SK-N-MC (cell line): ENCODE data around the gene CUL9.

Source experiments
- DNase-seq: peaks from one replicate; pipeline ENCODE4 v3.0.0-alpha.2; 2011; ENCODE audit warnings: low read depth, low spot score
- H3K27ac ChIP-seq: fragments of 200-600 bp; sonication (generic); 2 replicates; pipeline ENCODE4 v1.5.1; 2016; ENCODE audit warnings: mixed run types
- H3K36me3 ChIP-seq: fragments of 200-600 bp; sonication (generic); 2 replicates; pipeline ENCODE4 v1.6.1; 2017; ENCODE audit warnings: antibody characterized with exemption, low read length, mixed read lengths; ENCODE audit not compliant: insufficient read depth
- H3K4me3 ChIP-seq: fragments of 200-600 bp; sonication (generic); 2 replicates; pipeline ENCODE4 v1.5.1; 2016
- H3K9ac ChIP-seq: fragments of 200-600 bp; sonication (generic); 2 replicates; pipeline ENCODE4 v1.8.0; 2017; ENCODE audit warnings: mixed run types, mixed read lengths; ENCODE audit not compliant: insufficient read length
- H3K9me3 ChIP-seq: fragments of 200-600 bp; sonication (generic); 2 replicates; pipeline ENCODE4 v1.6.1; 2017; ENCODE audit warnings: low read depth, mild to moderate bottlenecking, antibody characterized with exemption, low read length, moderate library complexity, mixed read lengths
- EZH2 ChIP-seq: fragments of 200-600 bp; sonication (generic); IDR thresholded peaks from one replicate; pipeline ENCODE4 v1.6.1; 2017; ENCODE audit warnings: antibody characterized with exemption
- FOXP2 ChIP-seq: optimal IDR thresholded peaks from 2 replicates; pipeline ENCODE3; 2011; ENCODE audit warnings: mild to moderate bottlenecking, moderate library complexity; ENCODE audit not compliant: insufficient read depth; ENCODE audit errors: extremely low read length, control extremely low read depth
- POLR2AphosphoS5 ChIP-seq: IDR thresholded peaks from 2 replicates; pipeline ENCODE4 v1.6.1; 2012; ENCODE audit warnings: mild to moderate bottlenecking, low read depth, low read length, borderline replicate concordance

Gene CUL9

DNA sequence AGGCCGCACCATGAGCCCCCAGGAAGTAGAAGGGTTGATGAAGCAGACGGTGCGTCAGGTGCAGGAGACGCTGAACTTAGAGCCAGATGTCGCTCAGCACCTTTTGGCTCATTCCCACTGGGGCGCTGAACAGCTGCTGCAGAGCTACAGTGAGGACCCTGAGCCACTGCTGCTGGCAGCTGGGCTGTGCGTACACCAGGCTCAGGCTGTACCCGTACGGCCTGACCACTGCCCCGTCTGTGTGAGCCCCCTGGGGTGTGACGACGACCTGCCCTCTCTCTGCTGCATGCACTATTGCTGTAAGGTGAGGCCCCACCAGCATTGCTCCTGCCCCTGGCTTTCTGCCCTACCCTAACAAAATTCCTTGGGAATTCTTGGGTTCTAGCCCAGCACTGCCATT, 34.2 kb downstream of the CUL9 start:
- Histone ChIP-seq H3K4me3 (no peak overlapping the region), H3K9me3 (no peaks in the 10 kb centered on the region), H3K36me3 (no peaks in the 10 kb centered on the region), H3K27ac (no peak overlapping the region), H3K9ac (no peak overlapping the region)
- DNase-seq, result no peak
- TF ChIP-seq EZH2 (no peak), POLR2AphosphoS5 (no peak), FOXP2 (no peak)

GRCh38 chr6:43217351-43217750, 35.4 kb downstream of the CUL9 start:
- H3K9ac ChIP-seq, result no peak overlapping the region
- no peaks in the 10 kb centered on the region for H3K36me3 ChIP-seq
- no peak overlapping the region for H3K27ac ChIP-seq
- H3K4me3 ChIP-seq, result no peak overlapping the region
- no peak for TF ChIP-seq EZH2
- TF ChIP-seq FOXP2, result no peak
- H3K9me3 ChIP-seq, result no peaks in the 10 kb centered on the region
- no peak for DNase-seq

GRCh38 chr6:43219119-43219518, 37.1 kb downstream of the CUL9 start:
- H3K4me3 ChIP-seq, result no peak overlapping the region
- no peak for DNase-seq
- TF ChIP-seq FOXP2 (no peak), POLR2AphosphoS5 (no peak), EZH2 (no peak)
- H3K27ac ChIP-seq, result no peak overlapping the region
- H3K9me3 ChIP-seq, result no peaks in the 10 kb centered on the region
- no peaks in the 10 kb centered on the region for H3K36me3 ChIP-seq
- no peak overlapping the region for H3K9ac ChIP-seq

DNA sequence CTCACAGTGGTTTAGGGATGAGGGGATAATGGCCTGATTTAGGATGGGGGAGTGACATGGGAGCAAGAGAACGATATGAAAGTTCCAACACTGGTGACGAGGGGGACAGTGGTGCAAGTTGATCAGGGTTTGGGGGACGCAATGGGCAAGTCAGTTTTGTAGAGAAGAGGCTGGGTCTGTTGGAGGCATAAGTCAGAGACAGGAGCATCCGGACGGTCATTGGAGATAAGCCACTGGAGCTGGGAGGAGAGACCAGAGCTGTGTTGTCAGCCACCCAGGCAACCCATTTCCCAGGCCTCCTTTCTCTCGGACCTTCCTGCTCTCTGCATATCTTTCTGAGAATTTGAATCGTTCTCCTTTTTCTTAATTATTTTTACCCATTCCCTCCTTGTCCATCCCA, 37.8 kb downstream of the CUL9 start:
- H3K9me3 ChIP-seq, result no peaks in the 10 kb centered on the region
- no peak overlapping the region for H3K27ac ChIP-seq
- no peak overlapping the region for H3K4me3 ChIP-seq
- TF ChIP-seq POLR2AphosphoS5 (no peak), FOXP2 (no peak), EZH2 (no peak)
- no peak for DNase-seq
- no peaks in the 10 kb centered on the region for H3K36me3 ChIP-seq
- no peak overlapping the region for H3K9ac ChIP-seq

- no peak overlapping the region for H3K4me3 ChIP-seq
- DNase-seq, result no peak
- H3K27ac ChIP-seq, result no peak overlapping the region
- H3K36me3 ChIP-seq, result peaks cover 2% of the 10 kb centered on the region; the same call in 1 of the 2 replicates
- H3K9ac ChIP-seq, result no peak overlapping the region
- no peaks in the 10 kb centered on the region for H3K9me3 ChIP-seq
- TF ChIP-seq EZH2 (no peak), FOXP2 (no peak), POLR2AphosphoS5 (no peak)
Measured at GRCh38 chr6:43220439-43220951, 38.5 kb downstream of the CUL9 start.

GRCh38 chr6:43221046-43221972, 39.3 kb downstream of the CUL9 start:
- no peak overlapping the region for H3K9ac ChIP-seq
- DNase-seq, result no peak
- H3K27ac ChIP-seq, result no peak overlapping the region
- H3K36me3 ChIP-seq, result peaks cover 6% of the 10 kb centered on the region; the same call in 1 of the 2 replicates
- 0 out of 2 replicates have a peak, but pooled peaks have one; percentile 8 for TF ChIP-seq POLR2AphosphoS5
- no peak for TF ChIP-seq FOXP2
- no peak overlapping the region for H3K4me3 ChIP-seq
- no peaks in the 10 kb centered on the region for H3K9me3 ChIP-seq

DNA sequence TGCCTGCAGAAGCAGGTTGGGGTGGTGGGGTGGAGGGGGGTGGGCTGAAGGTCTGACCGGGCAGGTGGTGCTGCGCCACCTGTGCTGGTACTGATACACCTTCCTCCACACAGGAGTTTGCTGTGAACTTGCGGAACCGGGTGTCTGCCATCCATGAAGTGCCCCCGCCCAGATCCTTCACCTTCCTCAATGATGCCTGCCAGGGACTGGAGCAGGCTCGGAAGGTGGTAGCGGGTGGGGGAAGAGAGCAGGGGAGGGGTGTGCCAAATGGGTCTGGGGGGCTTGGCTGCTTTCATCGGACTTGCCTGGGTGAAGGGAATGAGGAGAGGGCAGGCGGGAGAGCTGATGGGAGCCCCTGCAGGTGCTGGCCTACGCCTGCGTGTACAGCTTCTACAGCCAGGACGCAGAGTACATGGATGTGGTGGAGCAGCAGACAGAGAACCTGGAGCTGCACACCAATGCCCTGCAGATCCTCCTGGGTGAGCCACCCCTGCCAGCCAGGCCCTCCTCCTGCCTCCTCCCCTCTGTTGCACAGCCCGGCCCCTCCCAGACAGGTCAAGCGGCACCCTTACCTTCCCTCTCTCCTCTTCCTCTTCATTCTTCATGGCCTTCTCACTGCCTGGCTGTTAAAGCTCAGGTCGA, 40.5 kb downstream of the CUL9 start:
- H3K36me3 ChIP-seq, result peaks cover 6% of the 10 kb centered on the region; the same call in 1 of the 2 replicates
- H3K9ac ChIP-seq, result no peak overlapping the region
- H3K4me3 ChIP-seq, result no peak overlapping the region
- H3K9me3 ChIP-seq, result no peaks in the 10 kb centered on the region
- no peak for TF ChIP-seq EZH2
- TF ChIP-seq POLR2AphosphoS5, result no peak; the same call in 1 of the 2 replicates
- TF ChIP-seq FOXP2, result no peak
- H3K27ac ChIP-seq, result no peak overlapping the region
- DNase-seq, result no peak

DNA sequence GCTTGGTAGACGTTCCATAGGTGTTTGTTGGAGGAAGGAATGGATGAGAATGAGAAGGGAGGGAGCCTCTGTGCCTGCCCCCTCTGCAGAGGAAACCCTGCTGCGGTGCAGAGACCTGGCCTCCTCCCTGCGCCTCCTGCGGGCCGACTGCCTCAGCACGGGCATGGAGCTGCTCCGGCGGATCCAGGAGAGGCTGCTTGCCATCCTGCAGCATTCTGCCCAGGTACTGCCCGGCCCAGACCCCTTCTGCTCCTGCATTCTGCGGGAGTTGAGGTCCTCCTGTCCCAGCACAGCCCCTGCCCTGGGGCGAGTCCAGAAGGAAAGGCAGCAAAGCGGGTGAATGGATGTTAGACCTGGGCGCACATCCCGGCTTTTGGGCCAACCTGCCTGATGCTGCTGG, 41.2 kb downstream of the CUL9 start:
- H3K9ac ChIP-seq, result no peak overlapping the region
- H3K27ac ChIP-seq, result no peak overlapping the region
- no peak overlapping the region for H3K4me3 ChIP-seq
- H3K9me3 ChIP-seq, result no peaks in the 10 kb centered on the region
- DNase-seq, result no peak
- TF ChIP-seq FOXP2, result no peak
- no peak for TF ChIP-seq EZH2
- TF ChIP-seq POLR2AphosphoS5, result no peak; the same call in 1 of the 2 replicates
- peaks cover 6% of the 10 kb centered on the region; the same call in 1 of the 2 replicates for H3K36me3 ChIP-seq
